Activated CD4-positive, alpha-beta T cell treated with anti-CD3 and anti-CD28 coated beads, Interleukin-10, Interleukin-2, amounts not matched to agents 100 ng/mL and 50 ng/mL, durations not matched to agents 16 hours and 8 hours (primary cell): Measurements from ENCODE around the gene AHI1.
A peak's percentile ranks its signal among the peaks of the same experiment; 100 is the strongest.
"Not testable (repeated sequence)": the region's sequence is repeated elsewhere in the genome, so short reads cannot be mapped to it uniquely, and the experiment has no call there.

Experiments used
- DNase-seq: peaks from one replicate; pipeline ENCODE4 v3.0.0-alpha.2; 2020

AHI1 gene

DNA sequence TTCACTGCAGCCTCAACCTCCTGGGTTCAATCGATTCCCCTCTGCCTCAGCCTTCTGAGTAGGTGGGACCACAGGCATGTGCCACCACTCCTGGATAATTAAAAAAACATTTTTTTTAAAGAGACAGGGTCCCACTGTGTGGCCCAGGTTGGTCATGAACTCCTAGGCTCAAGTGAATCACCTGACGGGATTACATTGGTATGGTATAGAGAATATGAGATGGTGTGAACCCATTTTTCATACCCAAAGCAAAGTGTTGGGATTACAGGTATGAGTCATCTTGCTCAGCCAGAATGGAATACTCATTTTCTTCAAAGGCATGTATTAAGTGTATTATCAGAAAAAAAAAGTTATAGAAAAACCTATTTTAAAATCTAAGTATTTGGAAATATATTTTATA lies 114.2 kb downstream of the AHI1 start:
- peak; percentile 52 for DNase-seq

DNA sequence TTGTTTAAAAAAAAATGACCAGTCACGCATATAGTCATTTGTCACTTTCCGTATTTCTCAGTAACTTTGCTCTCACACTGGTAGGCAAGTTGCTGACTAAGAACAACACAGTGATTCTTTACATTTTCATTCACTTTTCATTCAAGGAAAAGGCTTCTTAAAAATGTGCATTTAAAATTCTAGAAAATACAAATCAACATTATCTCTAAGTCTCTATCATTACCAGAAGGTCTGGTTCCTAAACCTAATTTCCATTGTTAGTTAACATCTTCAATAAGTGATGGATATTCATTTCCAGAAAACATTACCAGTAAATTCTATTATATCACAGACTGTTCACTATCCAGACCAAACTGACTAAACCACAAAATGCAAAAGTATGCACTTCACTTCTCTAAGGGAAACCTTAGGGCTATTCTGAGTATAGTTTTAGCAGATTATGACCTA lies 115.3 kb downstream of the AHI1 start:
- peak; percentile 85 for DNase-seq

GRCh38 chr6:135380793-135381192 lies 116.7 kb downstream of the AHI1 start:
- DNase-seq, result no peak

DNA sequence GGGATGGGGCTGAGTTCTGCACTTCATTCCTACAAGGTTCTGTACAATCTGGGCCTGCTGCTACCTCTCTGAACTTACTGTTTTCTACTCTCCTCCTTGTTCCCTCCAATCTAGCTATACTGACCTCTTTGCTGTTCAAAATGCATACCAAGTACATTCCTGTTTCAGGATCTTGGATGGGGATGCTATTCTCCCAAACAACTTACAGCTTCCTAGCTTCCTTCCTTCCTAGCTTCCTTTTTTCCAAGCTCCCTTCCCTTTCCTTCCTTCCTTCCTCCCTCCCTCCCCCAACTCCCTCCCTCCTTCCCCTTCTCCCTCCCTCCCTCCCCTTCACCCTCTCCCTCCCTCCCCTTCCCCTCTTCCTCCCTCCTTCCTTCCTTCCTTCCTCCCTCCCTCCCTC lies 117.9 kb downstream of the AHI1 start:
- DNase-seq, result no peak

DNA sequence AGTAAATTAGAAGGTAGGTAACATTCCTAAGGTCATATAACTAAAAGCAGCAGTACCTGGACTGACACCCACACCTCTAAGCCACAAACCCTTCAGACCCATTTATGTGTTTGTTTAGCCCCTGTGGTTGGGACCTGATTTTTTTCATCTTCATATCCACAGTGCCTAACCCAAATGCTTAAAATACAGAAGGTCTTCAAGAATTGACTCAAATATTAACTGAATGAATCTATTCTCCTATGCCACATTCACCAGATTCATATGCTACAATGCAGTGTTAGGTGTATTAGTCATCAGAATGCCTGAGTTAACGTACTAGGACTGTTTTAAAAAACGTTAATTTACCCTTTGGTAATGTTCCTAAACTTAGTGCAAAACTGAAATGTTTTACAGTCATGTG lies 124.8 kb downstream of the AHI1 start:
- DNase-seq, result peak; percentile 83

GRCh38 chr6:135363622-135364021 lies 133.9 kb downstream of the AHI1 start:
- DNase-seq, result not testable (repeated sequence)

DNA sequence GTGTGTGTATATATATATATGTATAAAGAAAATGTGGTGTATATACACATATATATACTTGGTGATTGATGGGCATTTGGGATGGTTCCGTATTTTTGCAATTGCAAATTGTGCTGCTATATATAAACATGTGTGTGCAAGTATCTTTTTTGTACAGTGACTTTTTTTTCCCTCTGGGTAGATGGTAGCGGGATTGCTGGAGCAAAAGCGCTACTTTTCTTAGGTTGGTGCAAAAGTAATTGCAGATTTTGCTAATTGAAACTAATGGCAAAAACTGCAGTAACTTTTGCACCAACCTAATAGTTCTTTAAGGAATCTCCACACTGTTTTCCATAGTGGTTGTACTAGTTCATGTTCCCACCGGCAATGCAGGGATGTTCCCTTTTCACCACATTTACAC lies 135.4 kb downstream of the AHI1 start:
- DNase-seq, result no peak

DNA sequence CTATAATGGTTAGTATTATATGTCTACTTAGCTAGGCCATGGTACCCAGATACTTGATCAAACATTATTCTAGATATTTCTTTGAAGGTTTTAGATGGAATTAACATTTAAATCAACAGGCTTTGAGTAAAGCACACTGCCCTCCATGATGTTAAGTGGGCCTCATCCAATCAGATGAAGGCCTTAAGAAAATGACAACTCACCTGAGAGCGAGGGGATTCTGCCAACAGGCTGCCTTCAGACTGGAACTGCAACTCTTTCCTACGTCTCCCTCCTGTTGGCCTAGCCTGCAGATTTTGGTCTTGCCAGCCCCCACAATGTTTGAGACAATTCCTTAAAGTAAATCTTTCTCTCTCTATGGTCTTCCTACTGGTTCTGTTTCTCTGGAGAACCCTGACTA lies 137.3 kb downstream of the AHI1 start:
- DNase-seq, result no peak

GRCh38 chr6:135358985-135359384 lies 138.6 kb downstream of the AHI1 start:
- DNase-seq, result peak; percentile 60

GRCh38 chr6:135358251-135358821 lies 139.2 kb downstream of the AHI1 start:
- DNase-seq, result peak; percentile 28

- no peak for DNase-seq
Observed at GRCh38 chr6:135354407-135354806, 143.1 kb downstream of the AHI1 start.

DNA sequence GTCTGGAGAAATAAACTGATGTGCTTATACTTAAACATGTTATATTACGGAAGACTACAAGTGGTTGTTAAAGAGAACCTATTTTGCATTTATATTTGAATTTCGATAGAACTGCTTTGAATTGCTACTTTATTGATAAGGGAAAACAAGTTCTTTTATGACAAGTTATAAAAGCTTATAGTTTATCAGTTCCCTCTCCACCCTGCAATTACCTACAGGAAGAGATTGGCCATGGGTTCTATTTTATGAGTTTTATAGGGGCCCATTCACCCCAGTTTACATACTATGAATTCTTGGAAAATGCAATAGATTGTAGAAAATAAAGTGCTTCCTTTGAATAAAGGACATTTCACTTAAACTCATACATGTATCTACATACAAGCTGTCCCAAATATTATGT lies 144.4 kb downstream of the AHI1 start:
- no peak for DNase-seq

- no peak for DNase-seq
Observed at GRCh38 chr6:135351635-135352034, 145.9 kb downstream of the AHI1 start.

GRCh38 chr6:135347887-135348286 lies 149.7 kb downstream of the AHI1 start:
- DNase-seq, result no peak

DNA sequence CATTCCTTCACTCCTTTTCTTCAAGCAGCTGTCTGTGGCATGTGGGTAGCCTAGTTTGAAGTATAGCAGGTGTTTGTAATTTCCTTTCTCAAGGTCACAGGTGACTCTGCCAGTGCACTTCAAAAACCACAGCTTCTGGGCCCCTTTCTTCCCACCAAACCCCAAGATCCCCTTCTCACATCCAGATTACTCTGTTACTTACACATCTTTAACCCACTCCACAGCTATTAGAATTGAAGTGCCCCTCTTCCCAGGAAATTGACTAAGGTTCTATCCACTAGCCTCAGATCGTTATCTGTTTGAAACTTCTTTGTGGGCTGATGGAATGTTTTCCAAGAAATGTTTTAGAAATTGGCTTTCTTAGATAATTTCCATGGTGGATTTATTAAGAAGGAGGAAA lies 150.8 kb downstream of the AHI1 start:
- DNase-seq, result peak; percentile 8

GRCh38 chr6:135344526-135344925 lies 153.0 kb downstream of the AHI1 start:
- DNase-seq, result no peak

DNA sequence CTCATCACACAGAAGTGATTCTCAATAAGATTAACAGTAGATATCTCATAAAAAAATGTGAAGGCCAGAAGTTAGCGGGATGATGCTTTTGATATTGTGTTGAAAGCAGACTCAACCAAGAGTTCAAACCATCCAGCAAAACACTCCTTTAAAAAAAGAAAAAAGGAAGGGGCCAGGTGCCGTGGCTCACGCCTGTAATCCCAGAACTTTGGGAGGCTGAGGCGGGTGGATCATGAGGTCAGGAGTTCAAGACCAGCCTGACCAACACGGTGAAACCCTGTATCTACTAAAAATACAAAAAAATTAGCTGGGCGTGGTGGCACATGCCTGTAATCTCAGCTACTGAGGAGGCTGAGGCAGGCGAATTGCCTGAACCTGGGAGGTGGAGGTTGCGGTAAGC lies 157.6 kb downstream of the AHI1 start:
- DNase-seq, result not testable (repeated sequence)

DNA sequence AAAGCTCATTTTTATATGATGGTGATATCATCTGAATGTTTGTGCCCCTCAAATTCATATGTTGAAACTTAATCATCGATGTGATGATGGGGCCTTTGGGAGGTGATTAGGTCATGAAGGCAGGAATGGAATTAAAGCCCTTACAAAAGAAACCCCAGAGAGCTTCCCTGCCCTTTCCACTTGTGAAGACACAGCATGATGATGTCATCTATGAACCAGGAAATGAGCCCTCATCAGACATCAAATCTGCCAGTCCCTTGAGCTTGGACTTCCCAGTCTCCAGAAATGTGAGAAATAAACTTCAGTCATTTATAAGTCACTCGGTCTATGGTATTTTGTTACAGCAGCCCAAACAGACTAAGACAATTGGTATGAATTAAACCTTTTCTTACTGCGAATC lies 163.4 kb downstream of the AHI1 start:
- DNase-seq, result no peak

GRCh38 chr6:135331002-135331401 lies 166.5 kb downstream of the AHI1 start:
- peak; percentile 48 for DNase-seq

- DNase-seq, result peak; percentile 52
Observed at GRCh38 chr6:135329851-135330803, 167.4 kb downstream of the AHI1 start.

GRCh38 chr6:135328136-135328535 lies 169.4 kb downstream of the AHI1 start:
- DNase-seq, result no peak

- no peak for DNase-seq
Observed at GRCh38 chr6:135325624-135326424, 171.7 kb downstream of the AHI1 start.

DNA sequence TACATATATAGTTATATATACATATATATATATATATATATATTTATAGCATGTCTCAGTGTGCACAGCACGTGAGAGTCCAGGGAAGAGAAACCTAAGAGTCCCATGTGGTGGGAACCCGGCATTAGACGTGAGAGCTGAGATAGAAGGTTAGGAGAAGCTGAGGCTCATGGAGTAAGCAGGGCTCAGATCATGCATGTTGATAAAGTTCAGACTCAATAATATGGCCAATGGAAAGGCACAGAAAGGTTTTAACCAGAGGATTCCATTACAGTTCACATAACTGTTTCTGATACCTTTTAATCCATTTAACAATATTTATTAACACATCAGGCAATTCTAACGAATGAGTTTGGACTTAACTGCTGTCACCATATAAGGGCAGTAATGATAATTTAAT lies 173.0 kb downstream of the AHI1 start:
- DNase-seq, result no peak

DNA sequence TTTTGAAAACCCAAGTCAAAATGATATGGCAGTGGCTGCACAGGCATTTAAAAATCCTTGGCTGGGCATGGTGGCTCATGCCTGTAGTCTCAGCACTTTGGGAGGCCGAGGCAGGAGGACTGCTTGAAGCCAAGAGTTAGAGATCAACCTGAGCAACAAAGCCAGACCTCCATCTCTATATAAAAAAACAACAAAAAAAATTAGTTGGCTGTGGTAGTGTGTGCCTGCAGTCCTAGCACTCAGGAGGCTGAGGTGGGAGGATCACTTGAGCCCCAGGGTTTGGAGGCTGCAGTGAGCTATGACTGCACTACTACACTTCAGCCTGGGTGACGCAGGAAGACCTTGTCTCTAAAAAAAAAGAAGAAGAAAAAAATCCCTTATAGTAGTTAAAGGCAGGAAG lies 173.6 kb downstream of the AHI1 start:
- DNase-seq, result no peak
